Measurements from ENCODE around the gene NT5M.
A peak's percentile ranks its signal among the peaks of the same experiment; 100 is the strongest.

NT5M gene

DNA sequence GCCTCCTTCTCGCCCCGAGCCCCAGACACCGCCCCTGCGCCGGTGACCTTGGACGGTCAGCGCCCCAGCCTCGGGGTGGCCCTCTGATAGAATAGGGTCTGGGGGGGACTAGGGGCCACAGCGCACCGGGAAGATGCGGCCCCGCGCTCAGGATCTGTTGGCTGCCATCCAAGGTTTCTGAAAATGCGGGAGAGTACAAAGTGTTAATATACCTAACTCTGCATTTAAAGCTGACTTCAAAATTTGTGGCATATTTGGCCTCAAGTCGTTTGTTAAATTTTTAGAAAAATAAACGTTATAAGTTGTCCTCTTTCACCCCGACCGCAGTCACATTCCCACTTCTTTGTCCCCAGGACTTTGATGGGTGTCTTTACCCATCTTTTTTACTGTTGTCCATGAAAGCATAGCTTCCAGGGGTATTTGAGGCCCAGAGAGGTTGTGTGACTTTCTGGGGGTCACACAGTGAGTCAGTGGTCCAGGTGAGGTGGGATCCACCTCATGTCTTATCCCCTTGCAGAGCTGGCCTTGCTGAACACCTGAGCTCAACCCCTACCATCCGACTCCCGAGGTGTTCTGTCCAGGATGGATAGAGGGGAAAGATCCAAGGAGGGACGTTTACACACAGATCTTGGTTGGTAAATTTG lies 796 bp downstream of the NT5M start:
- TF ChIP-seq CTCF (IDR thresholded peaks at IDR 0.05) = no peak
- Histone ChIP-seq H3K4me3 (peak overlapping the region; percentile 90), H3K27ac (peak overlapping the region in 1 of 2 donors; percentile 89)
- no peak for DNase-seq (ENCODE audit: low spot score)

GRCh38 chr17:17304521-17304985 lies 1.4 kb downstream of the NT5M start:
- TF ChIP-seq CTCF (IDR thresholded peaks at IDR 0.05) = no peak
- DNase-seq (ENCODE audit: low spot score) = no peak
- Histone ChIP-seq H3K4me3 (no peak overlapping the region), H3K27ac (no peak overlapping the region)

DNA sequence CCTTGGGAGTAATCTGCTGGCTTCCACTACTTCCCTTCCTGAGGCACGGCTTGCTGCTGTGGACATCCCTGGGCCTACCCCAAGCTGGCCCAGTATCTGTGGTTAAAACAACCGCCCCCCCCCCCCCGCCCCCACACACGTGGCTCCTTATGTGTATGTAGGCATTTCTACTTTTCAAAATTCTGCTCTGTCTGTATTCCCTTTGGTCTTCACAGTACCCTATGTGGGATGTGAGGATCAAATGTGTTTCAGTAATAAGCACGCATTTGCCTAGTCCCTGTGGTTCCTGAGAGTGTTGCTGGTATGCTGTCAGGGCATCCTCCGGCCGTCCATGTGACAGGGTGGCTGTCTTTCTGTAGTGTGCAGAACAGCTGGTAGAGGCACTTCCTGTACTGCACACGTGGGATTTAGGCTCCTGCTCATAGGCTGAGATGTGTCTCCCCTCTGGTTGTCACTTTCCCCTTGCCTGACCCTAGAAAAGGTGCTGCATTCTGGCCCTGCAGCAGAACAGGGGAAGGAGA lies 2.2 kb downstream of the NT5M start:
- DNase-seq (ENCODE audit: low spot score) = no peak
- no peak for TF ChIP-seq CTCF (IDR thresholded peaks at IDR 0.05)

DNA sequence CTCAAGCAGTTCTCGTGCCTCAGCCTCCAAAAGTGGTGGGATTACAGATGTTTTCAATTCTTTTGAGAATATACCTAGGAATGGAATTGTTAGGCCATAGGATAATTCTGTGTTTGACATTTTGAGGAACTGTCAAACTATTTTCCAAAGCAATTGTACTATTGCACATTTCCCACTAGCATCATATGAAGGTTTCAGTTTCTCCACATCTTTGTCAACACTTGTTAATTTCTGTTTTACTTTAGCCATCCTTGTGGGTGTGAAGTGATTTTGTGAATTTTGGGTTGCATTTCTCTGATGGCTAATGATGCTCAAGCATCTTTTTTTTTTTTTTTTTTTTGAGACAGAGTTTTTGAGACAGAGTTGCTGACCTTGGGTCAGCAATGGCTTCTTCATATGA lies 6.2 kb downstream of the NT5M start:
- no peak for TF ChIP-seq CTCF (IDR thresholded peaks at IDR 0.05)
- no peak overlapping the region for H3K4me3 ChIP-seq
- no peak overlapping the region for H3K27ac ChIP-seq
- DNase-seq (ENCODE audit: low spot score) = no peak

More for the DNA sequence above, 2.2 kb downstream of the NT5M start:
- H3K4me3 ChIP-seq = no peak overlapping the region
- H3K27ac ChIP-seq = no peak overlapping the region

DNA sequence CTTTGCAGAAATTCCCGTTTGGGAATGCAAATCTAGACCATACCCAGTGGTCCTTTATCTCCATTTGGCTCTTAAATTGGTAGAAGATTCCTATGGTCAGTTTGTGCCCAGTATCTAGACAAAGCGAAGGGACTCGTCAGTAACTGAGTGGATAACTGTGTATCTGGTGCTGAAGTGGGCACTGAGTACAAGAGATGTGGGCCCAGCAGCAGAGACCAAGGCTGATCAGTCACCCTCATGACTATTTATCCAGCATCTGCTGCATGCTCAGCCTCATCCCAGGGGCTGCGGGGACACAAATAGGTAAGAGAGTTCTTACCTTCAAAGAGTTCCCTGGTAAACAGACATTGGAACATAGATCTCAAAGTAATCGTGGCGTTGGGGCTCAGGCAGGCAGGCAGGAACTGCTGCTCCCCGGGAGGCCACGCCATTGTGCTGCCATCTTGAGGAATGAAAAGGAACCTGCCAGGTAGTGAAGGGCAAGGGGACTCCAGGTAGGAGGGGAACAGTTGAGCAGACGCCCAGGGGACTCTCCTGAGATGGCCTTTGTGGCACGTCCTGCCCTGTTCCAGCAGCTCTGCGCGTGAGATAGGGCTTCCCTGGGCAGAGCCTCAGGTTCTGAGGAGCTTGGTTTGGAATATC lies 10.3 kb downstream of the NT5M start:
- no peak for DNase-seq (ENCODE audit: low spot score)
- TF ChIP-seq CTCF (IDR thresholded peaks at IDR 0.05) = no peak
- H3K27ac ChIP-seq = no peak overlapping the region
- no peak overlapping the region for H3K4me3 ChIP-seq

GRCh38 chr17:17314501-17315071 lies 11.4 kb downstream of the NT5M start:
- no peak for DNase-seq (ENCODE audit: low spot score)
- Histone ChIP-seq H3K27ac (no peak overlapping the region), H3K4me3 (no peak overlapping the region)
- no peak for TF ChIP-seq CTCF (IDR thresholded peaks at IDR 0.05)

Data from coronary artery (tissue), 2 donors.